IPS-15b (cell line): ENCODE results near the gene GPC6.

Experiments used
- H3K27me3 ChIP-seq: one replicate; pipeline ENCODE4 v1.6.1; 2013; ENCODE audit warnings: low read length; ENCODE audit not compliant: control insufficient read depth, insufficient read depth
- H3K36me3 ChIP-seq: one replicate; pipeline ENCODE4 v1.6.1; 2013; ENCODE audit warnings: low read length; ENCODE audit not compliant: control insufficient read depth, insufficient read depth
- H3K4me1 ChIP-seq: one replicate; pipeline ENCODE4 v1.6.1; 2013; ENCODE audit warnings: mild to moderate bottlenecking, low read length; ENCODE audit not compliant: control insufficient read depth, insufficient read depth
- H3K4me3 ChIP-seq: one replicate; pipeline ENCODE4 v1.5.1; 2013; ENCODE audit warnings: low read depth, low read length
- H3K9ac ChIP-seq: one replicate; pipeline ENCODE4 v1.6.1; 2013; ENCODE audit warnings: low read depth, mild to moderate bottlenecking, low read length
- H3K9me3 ChIP-seq: one replicate; pipeline ENCODE4 v1.6.1; 2013; ENCODE audit warnings: mild to moderate bottlenecking, low read length; ENCODE audit not compliant: control insufficient read depth, insufficient read depth

GPC6 gene

GRCh38 chr13:94228763-94229162 lies 1002.2 kb downstream of the GPC6 start:
- Histone ChIP-seq H3K4me1 (no peaks in the 10 kb centered on the region), H3K9ac (no peak overlapping the region), H3K4me3 (no peak overlapping the region), H3K36me3 (no peaks in the 10 kb centered on the region), H3K9me3 (no peaks in the 10 kb centered on the region), H3K27me3 (no peaks in the 10 kb centered on the region)

GRCh38 chr13:94232161-94232950 lies 1005.7 kb downstream of the GPC6 start:
- no peaks in the 10 kb centered on the region for H3K9me3 ChIP-seq
- H3K4me1 ChIP-seq: no peaks in the 10 kb centered on the region
- no peaks in the 10 kb centered on the region for H3K27me3 ChIP-seq
- H3K4me3 ChIP-seq: no peak overlapping the region
- no peaks in the 10 kb centered on the region for H3K36me3 ChIP-seq
- no peak overlapping the region for H3K9ac ChIP-seq

- H3K9me3 ChIP-seq: no peaks in the 10 kb centered on the region
- H3K27me3 ChIP-seq: no peaks in the 10 kb centered on the region
- no peaks in the 10 kb centered on the region for H3K36me3 ChIP-seq
- no peaks in the 10 kb centered on the region for H3K4me1 ChIP-seq
- no peak overlapping the region for H3K9ac ChIP-seq
- H3K4me3 ChIP-seq: no peak overlapping the region
Measured at GRCh38 chr13:94232956-94233355, 1006.3 kb downstream of the GPC6 start.

GRCh38 chr13:94233401-94233800 lies 1006.8 kb downstream of the GPC6 start:
- Histone ChIP-seq H3K36me3 (no peaks in the 10 kb centered on the region), H3K4me1 (no peaks in the 10 kb centered on the region), H3K9me3 (no peaks in the 10 kb centered on the region), H3K9ac (no peak overlapping the region), H3K4me3 (no peak overlapping the region), H3K27me3 (no peaks in the 10 kb centered on the region)

- H3K27me3 ChIP-seq: no peaks in the 10 kb centered on the region
- H3K36me3 ChIP-seq: no peaks in the 10 kb centered on the region
- H3K4me1 ChIP-seq: no peaks in the 10 kb centered on the region
- H3K9ac ChIP-seq: no peak overlapping the region
- no peaks in the 10 kb centered on the region for H3K9me3 ChIP-seq
- no peak overlapping the region for H3K4me3 ChIP-seq
Measured at GRCh38 chr13:94233837-94234236, 1007.2 kb downstream of the GPC6 start.

- no peaks in the 10 kb centered on the region for H3K27me3 ChIP-seq
- no peaks in the 10 kb centered on the region for H3K36me3 ChIP-seq
- H3K4me3 ChIP-seq: no peak overlapping the region
- no peak overlapping the region for H3K9ac ChIP-seq
- no peaks in the 10 kb centered on the region for H3K4me1 ChIP-seq
- H3K9me3 ChIP-seq: no peaks in the 10 kb centered on the region
Measured at GRCh38 chr13:94234738-94235137, 1008.1 kb downstream of the GPC6 start.

- Histone ChIP-seq H3K27me3 (no peaks in the 10 kb centered on the region), H3K36me3 (no peaks in the 10 kb centered on the region), H3K4me1 (no peaks in the 10 kb centered on the region), H3K9me3 (no peaks in the 10 kb centered on the region), H3K4me3 (no peak overlapping the region), H3K9ac (no peak overlapping the region)
Measured at GRCh38 chr13:94236132-94236531, 1009.5 kb downstream of the GPC6 start.

- H3K9me3 ChIP-seq: no peaks in the 10 kb centered on the region
- H3K9ac ChIP-seq: no peak overlapping the region
- H3K4me3 ChIP-seq: no peak overlapping the region
- no peaks in the 10 kb centered on the region for H3K4me1 ChIP-seq
- H3K27me3 ChIP-seq: no peaks in the 10 kb centered on the region
- H3K36me3 ChIP-seq: no peaks in the 10 kb centered on the region
Measured at GRCh38 chr13:94236872-94237271, 1010.3 kb downstream of the GPC6 start.

GRCh38 chr13:94239135-94239534 lies 1012.5 kb downstream of the GPC6 start:
- Histone ChIP-seq H3K9me3 (no peaks in the 10 kb centered on the region), H3K4me1 (no peaks in the 10 kb centered on the region), H3K9ac (no peak overlapping the region), H3K27me3 (no peaks in the 10 kb centered on the region), H3K36me3 (no peaks in the 10 kb centered on the region), H3K4me3 (no peak overlapping the region)

- no peak overlapping the region for H3K9ac ChIP-seq
- H3K4me1 ChIP-seq: no peaks in the 10 kb centered on the region
- H3K4me3 ChIP-seq: no peak overlapping the region
- no peaks in the 10 kb centered on the region for H3K9me3 ChIP-seq
- H3K27me3 ChIP-seq: no peaks in the 10 kb centered on the region
- no peaks in the 10 kb centered on the region for H3K36me3 ChIP-seq
Measured at GRCh38 chr13:94242554-94242953, 1015.9 kb downstream of the GPC6 start.

- Histone ChIP-seq H3K36me3 (no peaks in the 10 kb centered on the region), H3K9me3 (no peaks in the 10 kb centered on the region), H3K9ac (no peak overlapping the region), H3K27me3 (no peaks in the 10 kb centered on the region), H3K4me3 (no peak overlapping the region), H3K4me1 (no peaks in the 10 kb centered on the region)
Measured at GRCh38 chr13:94243551-94243950, 1016.9 kb downstream of the GPC6 start.

- no peaks in the 10 kb centered on the region for H3K9me3 ChIP-seq
- H3K4me1 ChIP-seq: peaks cover 3% of the 10 kb centered on the region
- H3K36me3 ChIP-seq: no peaks in the 10 kb centered on the region
- no peak overlapping the region for H3K9ac ChIP-seq
- no peak overlapping the region for H3K4me3 ChIP-seq
- H3K27me3 ChIP-seq: no peaks in the 10 kb centered on the region
Measured at GRCh38 chr13:94246495-94246894, 1019.9 kb downstream of the GPC6 start.
